Measurements from ENCODE around the gene RNF39.

DNA sequence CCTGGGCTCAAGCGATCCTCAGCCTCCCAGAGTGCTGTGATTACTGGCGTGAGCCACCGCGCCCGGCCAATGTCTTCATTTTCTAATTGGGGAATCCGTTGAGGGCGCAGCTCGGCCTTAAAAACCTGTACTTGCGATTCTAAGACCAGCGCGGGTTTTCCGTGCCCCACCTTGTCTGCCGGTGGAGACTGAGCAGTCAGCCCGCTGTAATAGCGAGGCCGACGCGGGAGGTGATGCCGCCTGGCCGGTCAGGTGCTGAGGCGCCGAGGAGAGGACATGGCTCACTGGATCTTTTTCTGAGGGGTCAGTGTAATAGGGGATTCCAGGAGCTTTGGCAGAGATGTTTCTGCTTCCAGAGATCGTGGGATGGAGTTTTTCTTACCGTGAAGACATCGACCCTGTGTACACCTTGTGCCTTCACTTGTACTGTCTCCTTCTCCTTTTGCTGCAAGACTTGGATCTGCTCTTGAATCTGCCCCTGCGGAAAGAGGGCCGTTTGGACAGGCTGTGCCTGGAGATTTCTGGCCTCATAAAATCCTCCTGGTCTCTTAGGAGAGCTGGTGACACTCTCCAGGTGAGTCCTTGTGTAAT lies 35.8 kb upstream of the RNF39 start:
- TF ChIP-seq, protein P1, sequence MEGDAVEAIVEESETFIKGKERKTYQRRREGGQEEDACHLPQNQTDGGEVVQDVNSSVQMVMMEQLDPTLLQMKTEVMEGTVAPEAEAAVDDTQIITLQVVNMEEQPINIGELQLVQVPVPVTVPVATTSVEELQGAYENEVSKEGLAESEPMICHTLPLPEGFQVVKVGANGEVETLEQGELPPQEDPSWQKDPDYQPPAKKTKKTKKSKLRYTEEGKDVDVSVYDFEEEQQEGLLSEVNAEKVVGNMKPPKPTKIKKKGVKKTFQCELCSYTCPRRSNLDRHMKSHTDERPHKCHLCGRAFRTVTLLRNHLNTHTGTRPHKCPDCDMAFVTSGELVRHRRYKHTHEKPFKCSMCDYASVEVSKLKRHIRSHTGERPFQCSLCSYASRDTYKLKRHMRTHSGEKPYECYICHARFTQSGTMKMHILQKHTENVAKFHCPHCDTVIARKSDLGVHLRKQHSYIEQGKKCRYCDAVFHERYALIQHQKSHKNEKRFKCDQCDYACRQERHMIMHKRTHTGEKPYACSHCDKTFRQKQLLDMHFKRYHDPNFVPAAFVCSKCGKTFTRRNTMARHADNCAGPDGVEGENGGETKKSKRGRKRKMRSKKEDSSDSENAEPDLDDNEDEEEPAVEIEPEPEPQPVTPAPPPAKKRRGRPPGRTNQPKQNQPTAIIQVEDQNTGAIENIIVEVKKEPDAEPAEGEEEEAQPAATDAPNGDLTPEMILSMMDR (conservative IDR thresholded peaks at IDR 0.05; ENCODE audit: low read depth, low read length): no peak
- TF ChIP-seq POLR2A (IDR thresholded peaks at IDR 0.05; ENCODE audit: low read depth, low read length): no peak
- no peak for TF ChIP-seq RFX5 (IDR thresholded peaks at IDR 0.05; ENCODE audit: low read depth, low read length)
- TF ChIP-seq MXI1 (IDR thresholded peaks at IDR 0.05; ENCODE audit: borderline replicate concordance, low read depth, low read length): no peak
- TF ChIP-seq RAD21 (IDR thresholded peaks at IDR 0.05; ENCODE audit: low read length): no peak
- TF ChIP-seq CHD1 (IDR thresholded peaks at IDR 0.05; ENCODE audit: low read depth, low read length): no peak
- TF ChIP-seq RCOR1 (IDR thresholded peaks at IDR 0.05; ENCODE audit: insufficient replicate concordance, low read length): no peak
- no peak for TF ChIP-seq NFE2L2 (IDR thresholded peaks at IDR 0.05; ENCODE audit: low read depth, low read length)
- no peak for TF ChIP-seq USF2 (IDR thresholded peaks at IDR 0.05; ENCODE audit: low read depth, low read length)
- no peak for TF ChIP-seq ELK1 (IDR thresholded peaks at IDR 0.05; ENCODE audit: borderline replicate concordance, low read depth, low read length)
